ENCODE results near the gene CIDEC. TPM values are rescaled to one million over a fixed set of nuclear protein-coding genes. Genes with fewer than 3 reads are reported as not detected.

The CIDEC gene
- total and polyA plus RNA-seq, 2 of the 8 experiments (the other 6 are each of a cell fraction or from before 2014, with no cell fraction given): not detected

- TF ChIP-seq NRF1 (IDR thresholded peaks at IDR 0.05; ENCODE audit: low read depth, low read length) (no peak), SAP30 (IDR thresholded peaks at IDR 0.05; ENCODE audit: insufficient read depth, insufficient replicate concordance, low read length) (no peak), EGR1 (IDR thresholded peaks at IDR 0.05; ENCODE audit: borderline replicate concordance, low read depth, low read length) (no peak), SIX5 (IDR thresholded peaks at IDR 0.05; ENCODE audit: low read depth, low read length) (no peak), TAF7 (optimal IDR thresholded peaks at IDR 0.05; ENCODE audit: borderline replicate concordance, low read depth, low read length) (no peak), KDM4A (IDR thresholded peaks at IDR 0.05; ENCODE audit: low read depth, low read length, severe bottlenecking) (no peak)
Measured at GRCh38 chr3:9833078-9833477, 47.0 kb downstream of the CIDEC start (continued).

Measured in H1 (cell line).